ENCODE data around the gene TTC33. TPM values are rescaled to one million over a fixed set of nuclear protein-coding genes. Genes with fewer than 3 reads are reported as not detected.
"Not testable (repeated sequence)": the region's sequence is repeated elsewhere in the genome, so short reads cannot be mapped to it uniquely, and the experiment has no call there.

TTC33 gene
- total RNA-seq, 1 donor from 2014 or later: 7.0 TPM

DNA sequence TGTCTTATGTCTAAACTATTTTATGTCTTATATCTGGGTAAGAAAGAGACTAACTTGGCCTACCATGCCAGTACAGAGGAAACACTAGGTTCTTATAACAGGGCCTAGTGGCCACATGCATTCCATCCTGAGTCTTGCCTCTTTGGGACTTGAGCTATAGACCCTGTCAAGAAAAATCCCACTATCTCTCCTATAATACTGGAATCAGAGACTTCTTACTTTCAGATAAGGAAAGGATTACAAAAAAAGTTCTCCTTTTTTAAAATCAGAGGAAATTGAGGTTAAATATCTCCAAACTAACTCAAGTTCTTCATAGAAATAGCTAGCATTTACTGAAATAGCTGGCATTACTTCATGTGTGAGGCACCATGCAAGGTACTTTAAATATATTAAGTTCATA is 41.8 kb downstream of the TTC33 start:
- no peaks in the 10 kb centered on the region for H3K4me1 ChIP-seq
- intact Hi-C loops (cut with DNase I): no loop called here

DNA sequence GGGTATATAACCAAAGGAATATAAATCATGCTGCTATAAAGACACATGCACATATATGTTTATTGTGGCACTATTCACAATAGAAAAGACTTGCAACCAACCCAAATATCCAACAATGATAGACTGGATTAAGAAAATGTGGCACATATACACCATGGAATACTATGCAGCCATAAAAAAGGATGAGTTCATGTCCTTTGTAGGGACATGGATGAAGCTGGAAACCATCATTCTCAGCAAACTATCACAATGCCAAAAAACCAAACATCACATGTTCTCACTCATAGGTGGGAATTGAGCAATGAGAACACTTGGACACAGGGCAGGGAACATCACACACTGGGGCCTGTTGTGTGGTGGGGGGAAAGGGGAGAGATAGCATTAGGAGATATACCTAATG is 45.2 kb downstream of the TTC33 start:
- H3K9me3 ChIP-seq; DNase-seq (ENCODE audit: low spot score in 2 of 2); H3K4me1 ChIP-seq; intact Hi-C loops (cut with DNase I); H3K4me3 ChIP-seq; H3K27me3 ChIP-seq; H3K36me3 ChIP-seq; H3K27ac ChIP-seq: not testable (repeated sequence)

More for the DNA sequence above, 41.8 kb downstream of the TTC33 start:
- Histone ChIP-seq H3K27ac (no peak overlapping the region), H3K4me3 (no peak overlapping the region), H3K36me3 (peaks cover 6 to 17% of the 10 kb centered on the region in 2 donors), H3K9me3 (no peaks in the 10 kb centered on the region), H3K27me3 (no peaks in the 10 kb centered on the region)
- TF ChIP-seq, protein P1, sequence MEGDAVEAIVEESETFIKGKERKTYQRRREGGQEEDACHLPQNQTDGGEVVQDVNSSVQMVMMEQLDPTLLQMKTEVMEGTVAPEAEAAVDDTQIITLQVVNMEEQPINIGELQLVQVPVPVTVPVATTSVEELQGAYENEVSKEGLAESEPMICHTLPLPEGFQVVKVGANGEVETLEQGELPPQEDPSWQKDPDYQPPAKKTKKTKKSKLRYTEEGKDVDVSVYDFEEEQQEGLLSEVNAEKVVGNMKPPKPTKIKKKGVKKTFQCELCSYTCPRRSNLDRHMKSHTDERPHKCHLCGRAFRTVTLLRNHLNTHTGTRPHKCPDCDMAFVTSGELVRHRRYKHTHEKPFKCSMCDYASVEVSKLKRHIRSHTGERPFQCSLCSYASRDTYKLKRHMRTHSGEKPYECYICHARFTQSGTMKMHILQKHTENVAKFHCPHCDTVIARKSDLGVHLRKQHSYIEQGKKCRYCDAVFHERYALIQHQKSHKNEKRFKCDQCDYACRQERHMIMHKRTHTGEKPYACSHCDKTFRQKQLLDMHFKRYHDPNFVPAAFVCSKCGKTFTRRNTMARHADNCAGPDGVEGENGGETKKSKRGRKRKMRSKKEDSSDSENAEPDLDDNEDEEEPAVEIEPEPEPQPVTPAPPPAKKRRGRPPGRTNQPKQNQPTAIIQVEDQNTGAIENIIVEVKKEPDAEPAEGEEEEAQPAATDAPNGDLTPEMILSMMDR (IDR thresholded peaks at IDR 0.05): no peak
- DNase-seq (ENCODE audit: low spot score in 2 of 2): no peak

DNA sequence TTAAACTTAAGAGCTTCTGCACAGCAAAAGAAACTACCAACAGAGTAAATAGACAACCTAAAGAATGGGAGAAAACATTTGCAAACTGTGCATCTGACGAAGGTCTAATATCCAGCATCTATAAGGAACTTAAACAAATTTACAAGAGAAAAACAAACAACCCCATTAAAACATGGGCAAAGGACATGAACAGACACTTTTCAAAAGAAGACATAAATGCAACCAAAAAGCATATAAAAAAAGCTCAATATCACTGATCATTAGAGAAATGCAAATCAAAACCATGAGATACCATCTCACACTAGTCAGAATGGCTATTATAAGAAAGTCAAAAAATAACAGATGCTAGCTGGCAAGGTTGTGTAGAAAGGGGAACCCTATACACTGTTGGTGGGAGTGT is 50.3 kb downstream of the TTC33 start:
- intact Hi-C loops (cut with DNase I); H3K36me3 ChIP-seq; H3K4me3 ChIP-seq; H3K27me3 ChIP-seq; H3K27ac ChIP-seq; H3K9me3 ChIP-seq; DNase-seq (ENCODE audit: low spot score in 2 of 2); H3K4me1 ChIP-seq: not testable (repeated sequence)

DNA sequence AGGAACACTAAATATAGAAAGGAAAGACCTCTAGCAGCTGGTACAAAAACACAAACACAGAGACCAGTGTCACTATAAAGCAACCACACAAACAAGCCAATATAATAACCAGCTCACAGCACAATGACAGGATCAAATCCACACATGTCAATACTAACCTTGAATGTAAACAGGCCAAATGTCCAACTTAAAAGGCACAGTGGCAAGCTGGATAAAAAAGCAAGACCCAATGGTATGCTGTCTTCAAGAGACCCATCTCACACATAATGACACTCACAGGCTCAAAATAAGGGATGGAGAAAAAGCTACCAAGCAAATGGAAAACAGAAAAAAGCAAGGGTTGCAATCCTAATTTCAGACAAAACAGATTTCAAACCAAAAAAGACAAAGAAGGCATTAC is 53.7 kb downstream of the TTC33 start:
- H3K4me1 ChIP-seq; H3K27ac ChIP-seq; intact Hi-C loops (cut with DNase I); DNase-seq (ENCODE audit: low spot score in 2 of 2); H3K27me3 ChIP-seq; H3K4me3 ChIP-seq; H3K36me3 ChIP-seq; H3K9me3 ChIP-seq: not testable (repeated sequence)

DNA sequence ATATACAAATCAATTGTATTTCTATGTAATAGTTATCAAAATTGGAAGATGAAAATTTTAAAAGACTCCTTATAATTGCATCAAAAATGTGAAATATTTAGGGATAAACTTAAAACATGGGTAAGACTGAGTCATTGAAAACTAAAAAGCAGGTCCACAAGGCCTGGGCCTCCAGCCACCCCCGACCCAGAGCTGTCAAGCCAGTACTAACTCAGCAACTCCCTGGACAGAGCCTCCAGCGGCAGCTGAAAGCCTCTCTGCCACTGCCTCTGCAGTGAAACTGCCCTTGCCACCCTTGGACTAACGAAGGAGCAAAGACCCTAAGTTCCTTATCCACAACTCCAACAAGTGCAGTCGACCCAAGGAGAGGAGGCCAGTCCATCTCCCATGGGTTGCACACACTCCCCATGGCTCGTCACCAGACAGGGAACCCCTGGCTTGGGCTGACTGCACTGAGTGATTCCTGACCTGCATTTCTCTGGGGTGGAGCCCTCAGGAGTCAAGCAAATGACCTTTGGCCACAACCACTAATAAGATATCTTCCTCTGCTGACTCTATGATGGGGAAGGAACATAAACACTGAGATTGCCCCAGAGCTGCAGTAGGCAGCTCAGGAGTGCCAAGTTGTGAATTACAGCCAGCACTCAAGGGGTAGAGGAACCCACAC is 55.5 kb downstream of the TTC33 start:
- Histone ChIP-seq H3K4me3 (no peak overlapping the region), H3K27ac (no peak overlapping the region), H3K4me1 (no peaks in the 10 kb centered on the region), H3K36me3 (no peaks in the 10 kb centered on the region), H3K9me3 (peaks cover 0 to 4% of the 10 kb centered on the region in 2 donors), H3K27me3 (no peaks in the 10 kb centered on the region)
- no peak for DNase-seq (ENCODE audit: low spot score in 2 of 2)
- intact Hi-C loops (cut with DNase I): no loop called here
- TF ChIP-seq, protein P1 (IDR thresholded peaks at IDR 0.05): no peak

DNA sequence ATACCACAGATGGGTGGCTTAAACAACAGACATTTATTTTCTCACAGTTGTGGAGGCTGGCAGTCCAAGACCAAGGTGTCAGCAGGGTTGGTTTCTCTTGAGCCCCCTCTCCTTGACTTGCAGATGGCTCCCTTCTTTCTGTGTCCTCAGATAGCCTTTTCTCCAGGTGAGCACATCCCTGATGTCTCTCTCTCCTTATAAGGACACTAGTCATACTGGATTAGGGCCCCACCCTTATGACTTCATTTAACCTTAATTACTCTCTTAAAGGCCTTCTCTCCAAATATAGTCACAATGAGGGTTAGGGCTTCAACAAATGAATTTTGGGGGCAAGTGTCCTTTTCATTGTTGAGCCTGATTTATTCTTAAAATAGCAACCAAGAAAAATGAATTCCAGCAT is 61.3 kb downstream of the TTC33 start:
- Histone ChIP-seq H3K36me3 (no peaks in the 10 kb centered on the region), H3K4me1 (no peaks in the 10 kb centered on the region), H3K27ac (no peak overlapping the region), H3K27me3 (no peaks in the 10 kb centered on the region), H3K4me3 (no peak overlapping the region), H3K9me3 (no peaks in the 10 kb centered on the region)
- DNase-seq (ENCODE audit: low spot score in 2 of 2): no peak
- TF ChIP-seq, protein P1 (IDR thresholded peaks at IDR 0.05): no peak
- intact Hi-C loops (cut with DNase I): no loop called here

DNA sequence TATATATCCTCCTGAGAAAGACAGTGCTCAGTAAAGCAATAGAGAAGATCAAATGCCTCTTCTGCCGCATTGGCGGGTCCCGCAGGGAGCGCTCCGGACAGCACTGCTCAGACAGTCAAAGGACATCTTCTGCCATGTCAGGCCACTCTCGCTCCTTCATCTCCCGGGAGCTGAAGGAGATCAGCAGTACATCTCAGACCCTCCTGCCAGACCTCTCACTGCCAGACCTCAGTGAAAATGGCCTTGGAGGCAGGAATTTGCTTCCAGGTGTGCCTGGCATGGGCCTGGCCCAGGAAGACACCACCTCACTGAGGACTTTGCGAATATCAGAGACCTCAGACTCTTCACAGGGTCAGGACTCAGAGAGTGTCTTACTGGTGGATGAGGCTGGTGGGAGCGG is 63.9 kb downstream of the TTC33 start:
- DNase-seq (ENCODE audit: low spot score in 2 of 2): no peak
- Histone ChIP-seq H3K4me3 (no peak overlapping the region), H3K9me3 (no peaks in the 10 kb centered on the region), H3K27ac (no peak overlapping the region), H3K27me3 (no peaks in the 10 kb centered on the region), H3K4me1 (no peaks in the 10 kb centered on the region), H3K36me3 (no peaks in the 10 kb centered on the region)
- TF ChIP-seq, protein P1 (IDR thresholded peaks at IDR 0.05): no peak
- intact Hi-C loops (cut with DNase I): no loop called here
